Activated CD8-positive, alpha-beta memory T cell treated with anti-CD3 and anti-CD28 coated beads, Interleukin-2, amount 50 U/mL, for 4 hours (primary cell): Measurements from ENCODE around the gene CDC20.

ENCODE experiments used
- DNase-seq: peaks from one replicate; pipeline ENCODE4 v3.0.0-alpha.2; 2020

Gene CDC20

GRCh38 chr1:43329995-43330751, 28.6 kb upstream of the CDC20 start:
- peak; percentile 34 for DNase-seq

- DNase-seq, result no peak
Observed at GRCh38 chr1:43331688-43332087, 27.1 kb upstream of the CDC20 start.

- DNase-seq, result no peak
Observed at GRCh38 chr1:43334453-43335205, 24.2 kb upstream of the CDC20 start.

- no peak for DNase-seq
Observed at GRCh38 chr1:43337588-43337987, 21.2 kb upstream of the CDC20 start, which contains the start of gene MPL. Gene MPL (plus strand): TSS chr1:43337818. CDS start chr1:43337849, 31 bp downstream.

- no peak for DNase-seq
Observed at GRCh38 chr1:43338001-43338400, 20.8 kb upstream of the CDC20 start.

GRCh38 chr1:43339584-43340232, 19.1 kb upstream of the CDC20 start:
- no peak for DNase-seq

- no peak for DNase-seq
Observed at GRCh38 chr1:43340559-43340958, 18.2 kb upstream of the CDC20 start.

- DNase-seq, result no peak
Observed at GRCh38 chr1:43344267-43344850, 14.4 kb upstream of the CDC20 start.

GRCh38 chr1:43345120-43345519, 13.7 kb upstream of the CDC20 start:
- DNase-seq, result no peak

GRCh38 chr1:43346636-43347035, 12.1 kb upstream of the CDC20 start:
- DNase-seq, result no peak

GRCh38 chr1:43348343-43348808, 10.4 kb upstream of the CDC20 start:
- DNase-seq, result no peak

- peak; percentile 55 for DNase-seq
Observed at GRCh38 chr1:43348809-43349593, 9.8 kb upstream of the CDC20 start.

GRCh38 chr1:43349594-43350306, 9.0 kb upstream of the CDC20 start:
- no peak for DNase-seq

- no peak for DNase-seq
Observed at GRCh38 chr1:43350976-43351375, 7.8 kb upstream of the CDC20 start.

- no peak for DNase-seq
Observed at GRCh38 chr1:43351421-43352350, 7.1 kb upstream of the CDC20 start.

- DNase-seq, result no peak
Observed at GRCh38 chr1:43352351-43352705, 6.5 kb upstream of the CDC20 start.

GRCh38 chr1:43352881-43353280, 5.9 kb upstream of the CDC20 start:
- DNase-seq, result no peak

- no peak for DNase-seq
Observed at GRCh38 chr1:43354471-43354870, 4.3 kb upstream of the CDC20 start.

GRCh38 chr1:43354936-43355335, 3.8 kb upstream of the CDC20 start:
- DNase-seq, result no peak

- DNase-seq, result no peak
Observed at GRCh38 chr1:43357251-43357650, 1.5 kb upstream of the CDC20 start.
